HG02571 (cell line): Measurements from ENCODE around the gene RNLS.

Experiments
- ATAC-seq: cut with Tn5 transposase; IDR thresholded peaks from one replicate; pipeline ENCODE4 v1.9.1; 2021; ENCODE audit warnings: mild to moderate bottlenecking, moderate library complexity; ENCODE audit not compliant: unreplicated experiment

Gene RNLS

DNA sequence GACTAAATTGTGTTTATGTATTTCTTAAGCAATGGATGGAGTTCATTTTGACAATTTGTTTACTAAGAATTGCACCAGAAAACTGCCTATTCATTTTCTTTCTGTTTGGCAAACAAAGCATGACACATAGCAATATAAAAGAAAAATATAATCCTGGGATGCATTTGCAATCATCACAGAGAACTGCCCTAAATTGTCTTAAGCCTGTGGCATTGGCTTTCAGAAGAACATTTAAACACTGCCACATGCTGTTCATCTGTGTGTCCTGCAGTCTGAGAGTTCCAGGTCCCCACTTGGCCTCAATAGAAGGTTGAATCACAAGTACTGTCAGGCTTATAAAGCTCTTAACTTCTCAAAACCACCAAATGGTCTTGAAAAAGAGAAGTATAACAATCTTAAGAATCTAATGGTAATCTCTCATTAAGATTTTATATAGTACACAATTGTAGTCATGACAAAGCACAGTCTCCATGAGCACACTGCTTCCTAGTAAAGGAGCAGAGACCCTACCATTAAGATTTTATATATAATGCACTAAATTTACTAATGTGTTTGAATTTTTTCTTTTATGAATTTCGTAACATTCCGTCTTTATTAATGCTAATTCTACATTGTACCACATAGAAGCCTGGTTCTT, 29.9 kb downstream of the RNLS start:
- peak; percentile 71 for ATAC-seq

DNA sequence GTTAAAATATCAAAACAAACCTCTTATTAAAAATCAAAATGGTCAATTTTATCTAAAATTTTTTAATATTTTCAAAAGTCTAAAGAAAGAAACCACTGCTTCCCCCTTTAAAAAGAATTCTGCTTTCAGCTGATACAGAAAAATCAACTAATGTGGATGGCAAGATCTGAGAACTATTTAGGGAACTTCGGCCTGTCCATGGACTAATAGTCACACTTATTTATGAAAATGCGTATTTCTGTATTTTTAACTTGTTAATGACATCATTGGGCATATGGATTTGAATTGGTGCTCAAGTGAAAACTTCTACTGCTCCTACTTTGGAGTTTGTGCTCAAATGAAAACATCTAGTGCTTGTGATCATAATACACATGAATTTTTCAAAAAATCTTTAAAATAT, 31.9 kb downstream of the RNLS start:
- ATAC-seq, result no peak

DNA sequence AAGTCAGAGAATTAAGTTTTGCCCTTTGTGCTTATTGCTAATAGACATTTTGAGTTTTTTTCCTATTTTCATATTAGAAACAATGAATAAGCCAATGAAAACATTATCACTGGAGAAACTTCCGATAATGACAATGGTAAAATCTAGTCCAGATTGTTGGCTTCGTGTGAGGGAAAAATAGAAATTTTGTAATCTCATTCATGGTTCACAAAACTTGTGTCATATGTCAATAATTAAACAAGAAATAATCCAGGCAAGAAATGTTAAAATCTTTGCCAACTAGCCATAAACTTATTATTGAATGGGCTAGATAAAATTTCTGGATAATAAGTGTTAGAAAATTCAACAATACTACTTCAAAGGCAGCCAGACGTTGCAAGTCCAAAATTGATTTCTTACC, 36.6 kb downstream of the RNLS start:
- no peak for ATAC-seq

DNA sequence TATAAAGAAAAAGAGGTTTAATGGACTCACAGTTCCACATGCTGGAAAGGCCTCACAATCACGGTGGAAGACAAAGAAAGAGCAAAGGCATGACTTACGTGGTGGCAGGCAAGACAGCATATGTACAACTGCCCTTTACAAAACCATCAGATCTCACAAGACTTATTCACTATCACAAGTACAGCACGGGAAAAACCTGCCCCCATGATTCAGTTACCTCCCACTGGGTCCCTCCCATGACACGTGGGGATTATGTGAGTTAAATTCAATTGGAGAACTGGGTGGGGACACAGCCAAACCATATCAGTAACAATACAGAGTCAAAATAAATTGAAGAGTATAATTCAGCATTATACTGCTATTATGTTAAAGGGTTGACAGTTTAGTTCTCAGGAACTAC, 37.8 kb downstream of the RNLS start:
- no peak for ATAC-seq

DNA sequence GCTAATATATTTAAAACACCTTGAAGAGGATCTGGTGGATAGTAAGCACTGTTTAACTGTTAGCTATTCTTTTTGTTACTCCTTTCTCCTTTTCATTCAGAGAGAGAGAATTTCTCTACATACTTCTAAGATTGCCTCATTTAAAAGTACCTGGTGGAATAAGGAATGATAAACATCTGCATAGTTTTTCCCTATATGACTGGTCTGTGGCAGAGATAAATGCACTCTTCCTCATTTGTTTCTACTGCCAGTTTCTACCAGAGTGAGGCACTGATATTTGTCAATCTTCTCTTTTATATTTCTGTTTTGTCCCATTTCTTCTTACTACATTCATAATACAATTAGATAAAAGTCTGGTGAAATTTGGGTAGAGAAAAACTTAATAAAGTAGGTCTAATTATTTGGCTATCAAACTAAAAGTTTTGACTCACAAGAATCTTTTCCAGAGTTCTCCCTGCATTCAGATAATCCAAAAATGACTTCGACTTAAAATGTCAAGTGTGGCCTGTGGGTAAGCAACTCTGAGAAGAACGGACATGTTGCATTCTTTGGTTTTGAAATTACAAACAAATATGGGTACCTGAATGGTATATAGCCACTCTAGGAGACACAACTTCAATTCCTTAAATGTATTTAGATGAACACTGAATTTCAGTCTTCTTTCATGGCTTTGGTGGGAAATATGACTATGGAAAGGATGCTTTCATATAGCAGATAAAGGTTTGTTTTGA, 38.8 kb downstream of the RNLS start:
- ATAC-seq, result no peak

DNA sequence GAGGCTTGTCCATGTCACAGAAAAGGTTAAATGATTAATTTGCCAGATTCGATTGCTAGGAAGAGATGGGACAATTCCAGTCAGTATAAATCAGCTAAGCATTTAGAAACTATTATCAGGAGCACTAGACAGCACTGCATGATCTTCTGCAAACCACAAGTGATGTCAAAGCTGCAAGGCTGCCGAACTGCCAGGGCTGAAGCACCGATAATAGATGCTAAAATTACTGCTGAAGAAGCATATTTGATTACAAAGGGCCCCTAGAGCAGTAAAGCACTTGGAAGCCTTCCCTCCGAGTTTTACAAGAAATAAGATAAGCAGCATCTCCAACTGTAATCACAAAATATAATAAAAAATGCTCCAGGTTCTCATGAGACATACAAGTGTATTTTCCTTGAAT, 40.6 kb downstream of the RNLS start:
- ATAC-seq, result no peak

DNA sequence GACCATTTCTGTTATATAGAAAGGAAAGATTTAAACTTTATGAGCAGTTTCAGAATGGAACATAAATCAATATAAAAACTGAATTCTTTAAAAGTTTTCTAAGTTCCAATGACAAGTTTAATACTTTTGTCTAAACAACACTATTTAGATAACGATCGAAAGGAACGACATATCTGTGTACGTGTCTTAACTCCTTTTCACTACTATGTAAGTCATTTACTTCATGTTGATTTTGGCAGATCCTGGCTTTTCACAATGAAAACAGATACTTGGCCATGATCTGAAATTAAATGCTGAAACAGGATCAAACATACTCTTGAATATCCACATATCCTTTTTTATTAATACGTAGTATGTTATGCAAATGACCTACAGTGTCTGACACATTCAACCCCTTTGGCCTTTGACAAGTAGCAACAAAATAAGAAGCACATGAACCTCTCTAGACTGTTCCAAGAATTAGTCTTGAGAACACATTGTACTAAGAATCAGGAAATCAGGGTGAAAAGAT, 41.9 kb downstream of the RNLS start:
- no peak for ATAC-seq

DNA sequence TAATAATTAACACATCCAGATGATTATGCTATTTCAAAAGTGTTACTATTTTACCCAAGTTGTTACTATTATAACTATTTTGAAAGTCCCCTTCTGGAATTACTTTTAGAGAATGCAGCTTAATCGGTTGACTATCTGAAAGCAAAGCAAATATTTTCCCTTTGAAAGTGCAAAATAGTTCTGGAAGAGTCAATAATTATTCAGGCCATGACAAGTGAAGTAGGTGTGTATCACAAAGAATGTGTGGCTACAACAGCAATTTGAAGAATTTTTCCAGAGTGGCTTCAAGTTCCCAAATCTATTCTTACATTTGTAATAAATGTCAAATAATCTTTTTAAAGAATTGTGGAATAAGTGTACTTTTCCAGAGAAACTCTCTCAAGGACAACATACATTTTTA, 42.8 kb downstream of the RNLS start:
- no peak for ATAC-seq

DNA sequence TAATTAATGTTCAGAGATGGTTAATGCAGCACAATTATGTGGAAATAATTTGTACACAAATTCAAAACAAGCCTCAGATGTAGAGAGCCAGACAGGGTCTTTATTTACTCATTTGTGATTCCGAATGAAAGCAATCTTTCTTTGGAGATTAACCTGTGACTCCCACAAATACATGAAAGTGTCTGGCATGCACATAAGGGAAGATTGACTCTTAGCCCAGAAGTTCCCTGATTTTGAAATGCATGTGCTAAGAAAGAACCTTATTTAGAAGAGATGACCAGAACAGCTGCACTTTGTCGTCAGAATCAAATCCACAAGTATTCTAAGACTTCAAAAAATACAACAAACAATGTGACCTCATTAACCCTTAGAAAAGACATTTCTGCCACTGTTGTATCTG, 45.1 kb downstream of the RNLS start:
- no peak for ATAC-seq

DNA sequence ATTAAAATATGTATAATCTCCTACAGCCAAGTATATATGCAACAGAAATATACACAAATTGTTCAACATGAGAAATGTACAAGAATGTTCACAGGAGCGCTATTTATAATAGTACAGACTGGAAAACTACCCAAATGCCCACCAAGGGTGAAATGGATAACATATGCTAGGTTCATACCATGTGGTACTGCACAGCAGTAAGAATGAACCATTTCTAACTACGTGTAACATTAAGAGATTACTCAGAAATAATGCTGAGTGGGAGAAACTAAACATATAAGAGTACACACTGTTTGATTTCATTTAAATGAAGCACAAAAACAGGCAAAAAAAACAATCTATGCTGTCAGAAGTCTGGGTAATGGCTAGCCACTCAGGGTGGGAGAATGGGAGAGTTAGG, 45.8 kb downstream of the RNLS start:
- no peak for ATAC-seq

DNA sequence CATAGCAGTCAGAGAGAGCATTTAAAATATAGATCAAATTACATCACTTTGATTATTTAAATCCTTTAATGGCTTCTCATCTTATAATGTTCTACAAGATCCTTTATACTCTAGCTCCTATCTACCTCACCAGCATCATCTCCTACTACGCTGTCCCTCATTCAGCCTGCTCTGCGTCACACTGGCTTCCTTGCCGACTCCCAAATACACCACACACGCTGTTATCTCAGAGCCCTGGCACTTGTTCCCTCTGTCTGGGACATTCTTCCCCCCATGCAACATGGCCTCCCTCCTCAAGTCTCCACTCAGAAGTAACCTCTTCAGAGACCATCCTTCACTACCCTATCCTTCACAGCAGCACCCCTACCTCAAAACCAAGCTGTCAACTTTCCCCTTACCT, 46.7 kb downstream of the RNLS start:
- ATAC-seq, result no peak

DNA sequence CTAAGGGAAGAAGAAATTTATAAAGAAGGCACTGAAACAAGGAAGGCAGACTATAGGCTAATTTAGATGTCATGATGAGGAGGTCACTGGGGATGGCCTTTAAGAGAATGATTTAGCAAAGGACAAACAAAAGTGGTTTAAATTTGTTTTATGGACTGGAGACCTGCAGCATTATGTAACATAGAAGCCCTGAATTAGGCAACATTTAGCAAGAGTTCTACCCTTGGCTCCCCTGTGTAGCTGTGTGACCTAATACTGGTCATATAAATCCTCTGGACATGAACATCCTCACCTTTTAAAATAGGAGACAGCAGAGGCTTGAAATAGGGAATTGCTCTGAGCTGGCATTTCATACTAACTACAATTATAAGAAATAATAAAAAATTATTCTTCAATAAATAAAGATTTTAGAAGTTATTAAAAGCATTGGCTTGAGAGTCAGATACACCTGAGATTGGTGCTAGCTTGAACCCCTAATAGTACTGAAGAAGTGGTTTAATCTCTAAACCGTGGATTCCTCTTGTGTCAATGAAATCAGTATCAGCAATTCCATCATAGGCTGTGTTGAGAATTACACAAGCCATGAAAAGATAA, 48.9 kb downstream of the RNLS start:
- no peak for ATAC-seq

DNA sequence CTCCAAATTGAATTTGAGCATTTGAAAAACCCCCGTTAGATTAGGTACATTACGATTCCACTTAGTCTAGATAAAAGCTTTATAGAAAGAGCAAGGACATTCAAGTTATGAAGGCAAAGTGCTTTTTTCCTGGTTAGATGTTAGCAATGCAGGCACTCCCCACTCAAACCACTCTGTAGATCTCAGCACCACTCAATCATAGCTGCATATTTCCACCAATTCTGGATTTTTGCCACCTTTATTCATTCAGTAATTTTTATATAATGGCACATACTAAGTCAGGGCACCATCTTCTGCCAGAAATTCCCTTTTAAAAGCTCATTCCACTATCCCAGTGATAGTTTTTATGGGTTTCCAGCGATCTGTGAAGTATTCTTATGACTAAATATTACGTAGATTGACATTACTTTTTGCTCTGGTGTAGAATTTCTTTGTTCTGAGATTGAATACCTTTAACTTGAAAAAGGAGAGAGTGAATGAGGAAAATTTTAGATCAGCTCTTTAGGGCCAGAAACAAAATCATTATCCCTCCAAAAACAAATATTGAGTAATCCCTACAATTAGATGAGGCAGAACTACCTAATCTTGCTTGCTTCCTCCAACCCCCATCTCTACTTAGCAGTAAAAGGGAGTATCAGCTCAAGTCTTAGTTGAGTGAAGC, 51.6 kb downstream of the RNLS start:
- ATAC-seq, result no peak

DNA sequence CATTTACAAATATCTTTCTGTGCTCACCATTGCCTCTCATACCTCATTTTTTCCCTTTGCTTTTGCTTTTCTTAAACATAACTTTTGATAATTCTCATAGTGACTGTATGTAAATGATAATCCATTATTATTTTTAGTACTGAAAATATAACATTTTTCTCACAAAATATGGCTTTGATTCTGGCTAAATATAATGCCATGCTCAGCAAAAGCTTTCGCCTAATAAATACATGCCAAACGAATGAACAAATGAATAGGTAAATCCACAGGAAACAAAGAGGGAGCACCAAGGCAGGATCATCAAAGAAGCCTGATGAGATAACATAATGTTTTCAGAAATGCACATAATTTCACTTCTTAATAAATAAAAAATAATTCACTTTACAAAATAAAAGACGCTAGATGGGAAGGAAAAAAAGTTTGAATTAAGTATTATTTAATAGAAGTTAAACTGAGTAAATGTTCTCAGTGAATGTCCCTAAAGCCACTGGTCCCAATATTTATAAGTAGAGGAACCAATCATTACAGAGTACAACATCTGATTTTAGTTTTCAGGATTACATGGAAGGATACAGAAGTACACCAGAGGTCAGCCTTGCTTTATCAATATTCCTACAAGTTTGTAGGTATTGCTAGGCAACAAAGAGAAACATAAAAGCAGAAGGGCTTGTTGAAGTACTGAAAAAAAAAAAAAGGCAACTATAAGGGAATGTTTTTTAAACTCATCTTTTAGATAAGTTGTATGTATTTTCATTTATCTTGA, 52.3 kb downstream of the RNLS start:
- ATAC-seq, result no peak

DNA sequence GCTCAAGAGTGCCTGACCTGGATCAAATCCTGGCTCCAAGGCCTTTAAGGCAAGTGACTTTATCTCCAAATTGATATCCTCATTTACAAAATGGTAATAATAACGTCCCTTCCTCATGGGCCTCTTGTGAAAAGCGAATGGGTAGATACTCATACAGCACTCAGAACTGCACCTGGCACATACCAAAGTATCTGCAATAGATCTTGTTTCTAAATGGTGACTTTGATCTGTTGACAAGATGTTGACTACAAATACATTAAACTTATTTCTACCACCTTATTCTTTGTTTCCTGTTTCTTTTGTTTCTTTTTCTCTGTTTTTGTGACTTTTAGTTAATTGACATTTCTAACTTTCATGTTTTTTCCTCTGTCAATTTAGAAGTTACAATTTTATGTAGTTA, 53.0 kb downstream of the RNLS start:
- no peak for ATAC-seq

DNA sequence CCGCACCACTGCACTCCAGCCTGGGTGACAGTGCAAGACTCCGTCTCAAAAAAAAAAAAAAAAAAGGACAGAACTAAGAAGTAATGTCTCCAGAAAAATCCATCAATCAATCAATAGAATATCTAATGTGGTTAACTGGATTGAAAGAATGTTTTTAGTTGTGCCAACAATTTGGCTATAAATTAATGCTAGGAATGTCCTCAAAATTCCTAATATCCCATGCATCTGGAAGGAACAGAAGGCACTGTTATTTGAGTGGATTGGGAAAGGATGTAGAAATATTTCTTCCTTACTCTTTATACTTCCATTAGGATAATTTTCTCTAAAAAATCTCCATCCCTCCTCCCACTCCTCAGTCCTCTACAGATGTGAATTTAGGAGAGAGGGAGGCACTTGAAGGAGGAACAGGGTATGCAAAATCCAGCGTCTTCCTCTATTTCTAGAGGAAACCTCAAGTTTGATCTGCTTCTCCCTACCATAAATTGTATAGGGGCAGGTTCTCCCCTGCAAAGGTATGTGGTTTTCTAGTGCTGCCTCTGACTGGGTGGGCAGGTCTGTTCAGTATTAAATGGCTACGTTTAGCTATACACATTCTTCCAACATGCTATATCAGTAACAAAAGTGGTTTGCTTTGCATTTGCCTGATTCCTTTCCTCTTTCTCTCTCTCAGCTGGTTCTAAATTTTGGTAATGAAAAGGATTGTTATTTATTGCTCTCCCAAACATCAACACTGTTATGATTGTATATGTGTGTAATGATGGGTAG, 54.1 kb downstream of the RNLS start:
- no peak for ATAC-seq

DNA sequence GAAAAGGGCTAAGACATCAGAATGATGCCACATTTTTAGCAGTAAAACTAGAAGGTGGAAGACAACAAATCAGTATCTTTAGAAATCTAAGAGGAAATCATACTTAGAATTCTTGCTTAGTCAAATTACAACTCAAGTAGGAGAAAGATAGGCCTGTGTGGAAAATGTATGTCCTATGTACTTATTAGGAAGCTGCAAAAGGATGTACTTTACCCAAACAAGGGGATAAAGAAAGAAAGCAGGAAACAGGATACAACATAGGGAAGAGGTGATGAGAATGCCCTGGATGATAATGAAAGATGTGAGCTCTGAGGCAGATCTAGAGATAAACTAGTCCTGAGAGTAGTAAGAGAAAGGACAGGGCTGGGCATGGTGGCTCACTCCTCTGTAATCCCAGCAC, 54.9 kb downstream of the RNLS start:
- no peak for ATAC-seq

DNA sequence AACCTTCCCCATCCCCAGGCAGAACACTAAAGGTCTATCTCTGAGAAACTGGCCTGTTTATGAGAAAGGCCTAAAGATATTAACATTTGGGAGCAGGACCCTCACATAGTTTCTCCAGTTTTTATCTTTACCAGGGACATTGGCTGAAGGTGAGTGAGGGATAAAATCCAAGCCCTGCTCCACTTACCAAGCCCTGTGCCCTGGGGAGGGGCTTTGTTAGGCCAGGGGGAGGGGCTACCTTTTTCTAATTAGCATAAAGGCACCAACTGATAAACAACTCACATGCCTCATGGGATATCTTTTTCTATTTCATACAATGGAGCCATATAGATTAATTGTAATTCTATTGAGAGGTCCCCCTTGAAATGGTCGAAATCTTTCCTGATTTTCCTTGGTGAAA, 55.9 kb downstream of the RNLS start:
- no peak for ATAC-seq

DNA sequence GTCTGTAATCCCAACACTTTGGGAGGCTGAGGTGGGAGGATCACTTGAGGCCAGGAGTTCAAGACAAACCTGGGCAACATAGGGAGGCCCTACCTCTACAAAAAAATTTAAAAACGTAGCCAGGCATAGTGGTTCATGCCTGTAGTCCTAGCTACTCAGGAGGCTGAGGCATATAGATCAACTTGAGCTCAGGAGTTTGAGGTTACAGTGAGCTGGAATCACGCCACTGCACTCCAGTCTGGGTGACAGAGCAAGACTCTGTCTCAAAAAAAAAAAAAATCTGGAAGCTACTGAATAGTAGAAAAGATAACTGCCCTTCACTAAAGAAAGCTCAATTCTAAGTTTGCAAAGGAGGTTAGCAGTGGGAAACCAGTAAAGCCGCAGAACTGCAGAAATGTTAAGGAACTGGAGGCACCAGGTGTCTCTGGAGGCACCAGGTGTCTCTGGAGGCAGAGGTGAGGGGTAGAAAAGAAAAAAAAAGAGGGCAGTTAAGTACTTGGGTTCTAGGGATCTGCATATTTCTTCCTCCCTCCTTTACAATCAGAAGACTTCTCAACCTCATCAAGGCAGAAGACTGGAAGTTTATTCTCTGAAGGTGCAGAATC, 56.5 kb downstream of the RNLS start:
- ATAC-seq, result no peak
